Astrocyte (in vitro differentiated cells and primary cell): ENCODE measurements around the gene MAGEB2. TPM values are rescaled to one million over a fixed set of nuclear protein-coding genes. Genes with fewer than 3 reads are reported as not detected.

Source experiments
- DNase-seq: peaks from one replicate; pipeline ENCODE4 v3.0.0-alpha.2; 2010; ENCODE audit warnings: low read depth
- FAIRE-seq: peaks from 2 replicates; lab custom pipeline; 2011; peaks lifted over from hg19 to GRCh38; lab: Jason Lieb, UNC
- H2AFZ ChIP-seq: 2 replicates; pipeline ENCODE4 v1.6.0; 2012; ENCODE audit warnings: low read depth, low read length, inconsistent platforms
- H3K27ac ChIP-seq: 2 replicates; pipeline ENCODE4 v1.5.1; 2011; ENCODE audit warnings: low read depth, low read length, inconsistent platforms
- H3K27me3 ChIP-seq: 2 replicates; pipeline ENCODE4 v1.6.0; 2011; ENCODE audit warnings: low read length, inconsistent platforms; ENCODE audit not compliant: insufficient read depth
- H3K36me3 ChIP-seq: 2 replicates; pipeline ENCODE4 v1.5.1; 2011; ENCODE audit warnings: low read length, inconsistent platforms; ENCODE audit not compliant: insufficient read depth
- H3K4me1 ChIP-seq: 2 replicates; pipeline ENCODE4 v1.5.1; 2011; ENCODE audit warnings: low read length, inconsistent platforms; ENCODE audit not compliant: insufficient read depth
- H3K4me2 ChIP-seq: 2 replicates; pipeline ENCODE4 v1.6.0; 2012; ENCODE audit warnings: low read length, inconsistent platforms
- H3K4me3 ChIP-seq: 2 replicates; pipeline ENCODE4 v1.5.1; 2011; ENCODE audit warnings: low read depth, mild to moderate bottlenecking, low read length, inconsistent platforms; ENCODE audit not compliant: insufficient read depth
- H3K79me2 ChIP-seq: 2 replicates; pipeline ENCODE4 v1.6.0; 2012; ENCODE audit warnings: mild to moderate bottlenecking, low read length, inconsistent platforms; ENCODE audit not compliant: insufficient read depth
- H3K9ac ChIP-seq: 2 replicates; pipeline ENCODE4 v1.6.0; 2012; ENCODE audit warnings: mild to moderate bottlenecking, low read length, inconsistent platforms
- H3K9me3 ChIP-seq: 2 replicates; pipeline ENCODE4 v1.5.1; 2012; ENCODE audit warnings: low read depth, mild to moderate bottlenecking, low read length, inconsistent platforms; ENCODE audit not compliant: insufficient read depth
- H4K20me1 ChIP-seq: 2 replicates; pipeline ENCODE4 v1.6.0; 2012; ENCODE audit warnings: low read length, inconsistent platforms; ENCODE audit not compliant: insufficient read depth
- H3K27ac Mint-ChIP-seq: one replicate; pipeline ENCODE4 v1.8.0; 2021; ENCODE audit warnings: mild to moderate bottlenecking, mixed read lengths; ENCODE audit not compliant: unreplicated experiment
- H3K27me3 Mint-ChIP-seq: one replicate; pipeline ENCODE4 v1.8.0; 2021; ENCODE audit warnings: low read depth, mixed read lengths; ENCODE audit not compliant: unreplicated experiment
- H3K36me3 Mint-ChIP-seq: one replicate; pipeline ENCODE4 v1.8.0; 2021; ENCODE audit warnings: low read depth, mixed read lengths; ENCODE audit not compliant: unreplicated experiment
- H3K4me1 Mint-ChIP-seq: one replicate; pipeline ENCODE4 v1.8.0; 2021; ENCODE audit warnings: low read depth, mixed read lengths; ENCODE audit not compliant: unreplicated experiment
- H3K4me3 Mint-ChIP-seq: one replicate; pipeline ENCODE4 v1.8.0; 2021; ENCODE audit warnings: mild to moderate bottlenecking, moderate library complexity, mixed read lengths; ENCODE audit not compliant: unreplicated experiment
- H3K9me3 Mint-ChIP-seq: one replicate; pipeline ENCODE4 v1.8.0; 2021; ENCODE audit warnings: mild to moderate bottlenecking, mixed read lengths; ENCODE audit not compliant: unreplicated experiment
- CTCF ChIP-seq: IDR thresholded peaks from 2 replicates; pipeline ENCODE4 v1.5.1; 2011; ENCODE audit warnings: low read depth, mild to moderate bottlenecking, inconsistent platforms, low read length, moderate library complexity; ENCODE audit not compliant: insufficient read depth
- EZH2 ChIP-seq: IDR thresholded peaks from 2 replicates; pipeline ENCODE4 v1.6.1; 2012; ENCODE audit warnings: mild to moderate bottlenecking, low read length, inconsistent platforms; ENCODE audit not compliant: insufficient read depth
- total RNA-seq: library from RNA; stranded (reverse); gene quantifications from 2 replicates; pipeline ENCODE4 v1.2.1, GENCODE V29; 2021

MAGEB2 gene
- total RNA-seq, 1 donor from 2014 or later: not detected

GRCh38 chrX:30228526-30228925, 13.2 kb downstream of the MAGEB2 start:
- H3K4me3 Mint-ChIP-seq: no peak overlapping the region
- H3K4me1 Mint-ChIP-seq: no peaks in the 10 kb centered on the region
- Histone ChIP-seq H3K9me3 (no peaks in the 10 kb centered on the region), H3K79me2 (no peaks in the 10 kb centered on the region), H2AFZ (no peak overlapping the region), H3K9ac (no peak overlapping the region), H4K20me1 (no peaks in the 10 kb centered on the region), H3K36me3 (no peaks in the 10 kb centered on the region), H3K4me2 (no peak overlapping the region), H3K27me3 (no peaks in the 10 kb centered on the region), H3K4me3 (no peak overlapping the region), H3K27ac (no peak overlapping the region), H3K4me1 (no peaks in the 10 kb centered on the region)
- H3K27me3 Mint-ChIP-seq: no peaks in the 10 kb centered on the region
- DNase-seq (no peak), FAIRE-seq (no peak)
- no peak for TF ChIP-seq EZH2
- TF ChIP-seq CTCF: no peak
- H3K27ac Mint-ChIP-seq: no peak overlapping the region
- no peaks in the 10 kb centered on the region for H3K36me3 Mint-ChIP-seq
- H3K9me3 Mint-ChIP-seq: no peaks in the 10 kb centered on the region

- Mint-ChIP-seq H3K4me3 (no peak within 1 kb of the TSS), H3K36me3 (no peaks in the 10 kb centered on the region), H3K4me1 (no peaks in the 10 kb centered on the region), H3K27me3 (no peaks in the 10 kb centered on the region), H3K9me3 (no peaks in the 10 kb centered on the region), H3K27ac (no peak within 1 kb of the TSS)
- H3K4me1 ChIP-seq: no peaks in the 10 kb centered on the region
- no peak for TF ChIP-seq EZH2
- TF ChIP-seq CTCF: no peak
- no peak within 1 kb of the TSS for H2AFZ ChIP-seq
- no peak within 1 kb of the TSS for H3K4me2 ChIP-seq
- H3K36me3 ChIP-seq: no peaks in the 10 kb centered on the region
- DNase-seq (no peak), FAIRE-seq (no peak)
- H3K9ac ChIP-seq: no peak within 1 kb of the TSS
- no peaks in the 10 kb centered on the region for H4K20me1 ChIP-seq
- no peak within 1 kb of the TSS for H3K4me3 ChIP-seq
- no peak within 1 kb of the TSS for H3K27ac ChIP-seq
- no peaks in the 10 kb centered on the region for H3K27me3 ChIP-seq
- no peaks in the 10 kb centered on the region for H3K9me3 ChIP-seq
- H3K79me2 ChIP-seq: no peaks in the 10 kb centered on the region
These were observed 15.0 kb downstream of the MAGEB2 start, which contains the start of gene MAGEB3 for GRCh38 chrX:30230395-30230794. Gene MAGEB3 (plus strand): TSS chrX:30230657. CDS start chrX:30235925, 5,268 bp downstream.

GRCh38 chrX:30241724-30242415, 26.5 kb downstream of the MAGEB2 start, which contains the start of gene MAGEB4:
Gene MAGEB4 (plus strand): TSS chrX:30242000. CDS start chrX:30242136, 136 bp downstream.
- no peaks in the 10 kb centered on the region for H3K79me2 ChIP-seq
- Mint-ChIP-seq H3K4me3 (no peak within 1 kb of the TSS), H3K36me3 (no peaks in the 10 kb centered on the region), H3K4me1 (no peaks in the 10 kb centered on the region), H3K27ac (no peak within 1 kb of the TSS), H3K9me3 (no peaks in the 10 kb centered on the region), H3K27me3 (no peaks in the 10 kb centered on the region)
- no peak within 1 kb of the TSS for H3K9ac ChIP-seq
- no peak for DNase-seq
- no peaks in the 10 kb centered on the region for H3K36me3 ChIP-seq
- no peak within 1 kb of the TSS for H3K4me2 ChIP-seq
- no peak within 1 kb of the TSS for H3K4me3 ChIP-seq
- TF ChIP-seq EZH2 (no peak), CTCF (no peak)
- FAIRE-seq: no peak
- no peaks in the 10 kb centered on the region for H3K4me1 ChIP-seq
- H3K9me3 ChIP-seq: no peaks in the 10 kb centered on the region
- no peak within 1 kb of the TSS for H3K27ac ChIP-seq
- no peaks in the 10 kb centered on the region for H4K20me1 ChIP-seq
- H2AFZ ChIP-seq: no peak within 1 kb of the TSS
- H3K27me3 ChIP-seq: no peaks in the 10 kb centered on the region
